ENCODE measurements around the gene CYP26C1.

- no peak for TF ChIP-seq CTCF (conservative IDR thresholded peaks at IDR 0.05; ENCODE audit: low read depth, low read length)
- no peak for TF ChIP-seq USF2 (IDR thresholded peaks at IDR 0.05; ENCODE audit: low read depth, low read length)
- TF ChIP-seq RCOR1 (IDR thresholded peaks at IDR 0.05; ENCODE audit: insufficient replicate concordance, low read length): no peak
- TF ChIP-seq FOS (IDR thresholded peaks at IDR 0.05; ENCODE audit: low read depth, low read length): no peak
- no peak for TF ChIP-seq MAZ (IDR thresholded peaks at IDR 0.05; ENCODE audit: borderline replicate concordance, low read depth, low read length)
These were observed 31.4 kb downstream of the CYP26C1 start for GRCh38 chr10:93091960-93092359.
